Measurements from ENCODE around the gene OR4K5.
A peak's percentile ranks its signal among the peaks of the same experiment; 100 is the strongest.
"Not testable (repeated sequence)": the region's sequence is repeated elsewhere in the genome, so short reads cannot be mapped to it uniquely, and the experiment has no call there.

Gene OR4K5

GRCh38 chr14:19920021-19920657 is at the start of gene OR4K5:
Gene OR4K5, plus strand, starts transcription at chr14:19920607. Its CDS starts 0 bp downstream, at chr14:19920607.
- DNase-seq, result no peak

- no peak for DNase-seq
Measured at GRCh38 chr14:19873178-19873577, 47.2 kb upstream of the OR4K5 start.

GRCh38 chr14:19874842-19875241 is 45.6 kb upstream of the OR4K5 start, which contains the start of gene OR4K2:
Gene OR4K2, plus strand, starts transcription at chr14:19875142. Its CDS starts 1,126 bp downstream, at chr14:19876268.
- no peak for DNase-seq

GRCh38 chr14:19878029-19878642 is 42.3 kb upstream of the OR4K5 start:
- peak; percentile 32 for DNase-seq

- DNase-seq, result no peak
Measured at GRCh38 chr14:19895282-19895681, 25.1 kb upstream of the OR4K5 start.

GRCh38 chr14:19900999-19901398 is 19.4 kb upstream of the OR4K5 start:
- DNase-seq, result no peak

GRCh38 chr14:19902409-19902808 is 18.0 kb upstream of the OR4K5 start:
- DNase-seq, result no peak

- DNase-seq, result no peak
Measured at GRCh38 chr14:19906665-19907064, 13.7 kb upstream of the OR4K5 start.

GRCh38 chr14:19911114-19911513 is 9.3 kb upstream of the OR4K5 start:
- no peak for DNase-seq

- DNase-seq, result no peak
Measured at GRCh38 chr14:19917243-19917642, 3.2 kb upstream of the OR4K5 start.

GRCh38 chr14:19917955-19918518 is 2.4 kb upstream of the OR4K5 start:
- DNase-seq, result no peak

- DNase-seq, result no peak
Measured at GRCh38 chr14:19918553-19919264, 1.7 kb upstream of the OR4K5 start.

GRCh38 chr14:19930617-19931016 is 10.2 kb downstream of the OR4K5 start, which contains the start of gene OR4K1:
Gene OR4K1, plus strand, starts transcription at chr14:19930917. Its CDS starts 4,750 bp downstream, at chr14:19935667.
- DNase-seq, result no peak

- DNase-seq, result no peak
Measured at GRCh38 chr14:19941668-19942067, 21.3 kb downstream of the OR4K5 start.

- DNase-seq, result no peak
Measured at GRCh38 chr14:19947413-19948090, 27.1 kb downstream of the OR4K5 start.

GRCh38 chr14:19949218-19949617 is 28.8 kb downstream of the OR4K5 start:
- no peak for DNase-seq

- not testable (repeated sequence) for DNase-seq
Measured at GRCh38 chr14:19969735-19970134, 49.3 kb downstream of the OR4K5 start.

All from activated CD4-positive, alpha-beta T cell treated with anti-CD3 and anti-CD28 coated beads, Interleukin-2, Interleukin-6, amounts not matched to agents 100 ng/mL and 50 ng/mL, durations not matched to agents 16 hours and 8 hours (primary cell).